Naive thymus-derived CD4-positive, alpha-beta T cell (primary cell): ENCODE measurements around the gene CDC25B. TPM values are rescaled to one million over a fixed set of nuclear protein-coding genes. Genes with fewer than 3 reads are reported as not detected.
A peak's percentile ranks its signal among the peaks of the same experiment; 100 is the strongest.
"Not testable (repeated sequence)": the region's sequence is repeated elsewhere in the genome, so short reads cannot be mapped to it uniquely, and the experiment has no call there.

Source experiments
- ATAC-seq: fragments of 150-1000 bp; cut with Tn5 transposase; 2 replicates; pipeline ENCODE4 v1.10.0; 2021; ENCODE audit warnings: mild to moderate bottlenecking, moderate library complexity
- CTCF ChIA-PET: fragments of 350-600 bp; sonication (Branson Sonifier 250); formaldehyde crosslinking; loops from one replicate; lab custom pipeline; 2021; ENCODE audit warnings: antibody characterized with exemption; lab: Charles Lee
- POLR2A ChIA-PET: fragments of 350-600 bp; sonication (Branson Sonifier 250); formaldehyde crosslinking; loops from one replicate; lab custom pipeline; 2021; ENCODE audit warnings: antibody characterized with exemption, inconsistent platforms; lab: Charles Lee
- DNase-seq, 9 donors: peaks; one replicate each; pipeline versions ENCODE4 v3.0.0 to v3.0.0-alpha.2; 2020 to 2022; ENCODE audit warnings: mixed read lengths in 1 of 9
- H3K27ac ChIP-seq: one replicate; pipeline ENCODE4 v1.7.0; 2013; ENCODE audit warnings: mild to moderate bottlenecking, low read depth, low read length, moderate library complexity
- H3K27me3 ChIP-seq, 2 donors: one replicate each; pipeline ENCODE4 v1.7.0; 2013; ENCODE audit warnings: low read length in 2 of 2, mild to moderate bottlenecking in 2 of 2, moderate library complexity in 2 of 2; ENCODE audit not compliant: control insufficient read depth in 2 of 2, insufficient read depth in 2 of 2
- H3K36me3 ChIP-seq, 3 experiments: 1 replicate in 2 of 3; 2 replicates in 1 of 3; pipeline ENCODE4 v1.7.0; 2013; ENCODE audit warnings: low read length in 3 of 3, mild to moderate bottlenecking in 3 of 3, moderate library complexity in 1 of 3; ENCODE audit not compliant: insufficient read depth in 3 of 3, control insufficient read depth in 2 of 3
- H3K4me1 ChIP-seq, 2 donors: one replicate each; pipeline ENCODE4 v1.7.0; 2013; ENCODE audit warnings: low read length in 2 of 2, mild to moderate bottlenecking in 2 of 2, moderate library complexity in 1 of 2; ENCODE audit not compliant: control insufficient read depth in 2 of 2, insufficient read depth in 2 of 2
- H3K4me3 ChIP-seq: 2 replicates; pipeline ENCODE4 v1.7.0; 2013; ENCODE audit warnings: mild to moderate bottlenecking, low read length
- H3K9me3 ChIP-seq, 3 experiments: 1 replicate in 2 of 3; 2 replicates in 1 of 3; pipeline ENCODE4 v1.7.0; 2013; ENCODE audit warnings: low read length in 3 of 3; ENCODE audit not compliant: control insufficient read depth in 2 of 3
- H3K27ac Mint-ChIP-seq, 9 donors: one replicate each; pipeline ENCODE4 v1.8.0; 2020 to 2022; ENCODE audit warnings: mixed read lengths in 9 of 9, mild to moderate bottlenecking in 8 of 9, moderate library complexity in 5 of 9, inconsistent platforms in 2 of 9
- H3K27me3 Mint-ChIP-seq, 5 donors: one replicate each; pipeline ENCODE4 v1.8.0; 2021 to 2022; ENCODE audit warnings: mixed read lengths in 5 of 5, mild to moderate bottlenecking in 1 of 5
- H3K36me3 Mint-ChIP-seq, 5 donors: one replicate each; pipeline ENCODE4 v1.8.0; 2020 to 2022; ENCODE audit warnings: mixed read lengths in 5 of 5, mild to moderate bottlenecking in 3 of 5, inconsistent platforms in 1 of 5
- H3K4me1 Mint-ChIP-seq, 7 donors: one replicate each; pipeline ENCODE4 v1.8.0; 2020 to 2022; ENCODE audit warnings: mixed read lengths in 7 of 7, mild to moderate bottlenecking in 3 of 7, inconsistent platforms in 1 of 7
- H3K4me3 Mint-ChIP-seq, 10 donors: one replicate each; pipeline ENCODE4 v1.8.0; 2020 to 2022; ENCODE audit warnings: mild to moderate bottlenecking in 10 of 10, mixed read lengths in 10 of 10, moderate library complexity in 6 of 10, inconsistent platforms in 2 of 10
- H3K9me3 Mint-ChIP-seq, 11 donors: one replicate each; pipeline ENCODE4 v1.8.0; 2020 to 2022; ENCODE audit warnings: mixed read lengths in 11 of 11, mild to moderate bottlenecking in 4 of 11, inconsistent platforms in 1 of 11, moderate library complexity in 1 of 11
- intact Hi-C, 2 donors: fragments of 100-400 bp; cut with micrococcal nuclease; formaldehyde crosslinking; loops; one replicate each; pipeline ENCODE4 v1.15.1; 2023
- polyA plus RNA-seq, 2 donors: library from polyadenylated mRNA; unstranded; fragments of 300-500 nt; fragmentation: Illumina TruSeq; gene quantifications; one replicate each; pipeline ENCODE4 v1.2.3, GENCODE V29; 2021
- total RNA-seq, 6 experiments: library from RNA in 5 of 6; stranded (reverse) in 5 of 6; gene quantifications; 1 replicate in 5 of 6; 2 replicates in 1 of 6; pipeline ENCODE4 v1.2.3 and lab custom pipeline; 2021 to 2026

The CDC25B gene
- total and polyA plus RNA-seq, 7 experiments from 2014 or later, result 37.0 to 392 (median 174) TPM

DNA sequence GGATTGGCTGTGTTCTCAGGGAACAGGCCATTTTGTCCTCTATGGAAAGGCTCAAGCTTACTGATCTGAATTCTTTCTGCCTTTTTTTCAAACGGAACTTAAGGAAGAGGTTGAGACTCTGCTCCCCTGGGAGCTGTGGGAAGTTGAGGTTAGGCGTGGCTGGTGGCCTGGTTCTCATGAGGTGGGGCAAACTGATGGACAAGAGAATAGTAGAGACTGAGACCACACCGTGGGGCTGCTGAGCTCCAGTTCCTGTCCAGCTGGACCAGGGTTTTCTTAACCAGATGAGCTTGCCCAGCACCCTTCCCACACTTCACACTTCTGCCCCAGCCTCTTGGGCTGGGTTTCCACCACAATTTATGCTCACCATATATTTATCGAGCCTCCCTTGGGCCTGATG, 30.3 kb downstream of the CDC25B start:
- intact Hi-C loops, result no loop called here
- no peak for ATAC-seq

DNA sequence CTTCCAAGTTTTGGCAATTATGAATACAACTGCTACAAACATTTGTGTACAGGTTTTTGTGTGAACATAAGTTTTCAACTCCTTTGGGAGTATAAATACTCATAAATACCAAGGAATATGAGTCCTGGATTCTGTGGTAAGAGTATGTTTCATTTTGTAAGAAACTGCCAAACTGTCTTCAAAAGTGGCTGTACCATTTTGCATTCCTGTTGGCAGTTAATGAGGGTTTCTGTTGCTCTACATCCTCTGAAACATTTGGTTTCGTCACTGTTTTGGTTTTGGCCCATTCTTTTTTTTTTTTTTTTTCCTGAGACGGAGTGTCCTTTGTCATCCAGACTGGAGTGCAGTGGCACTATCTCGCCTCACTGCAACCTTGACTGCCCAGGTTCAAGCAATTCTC, 32.7 kb downstream of the CDC25B start:
- DNase-seq, result no peak
- no peaks in the 10 kb centered on the region for H3K27me3 ChIP-seq
- H3K9me3 ChIP-seq, result no peaks in the 10 kb centered on the region
- Mint-ChIP-seq H3K9me3 (no peaks in the 10 kb centered on the region), H3K36me3 (peaks cover 0 to 21% (median 5%) of the 10 kb centered on the region in 5 donors), H3K27ac (no peak overlapping the region), H3K4me3 (no peak overlapping the region), H3K4me1 (peaks cover 0 to 4% (median 0%) of the 10 kb centered on the region in 7 donors), H3K27me3 (no peaks in the 10 kb centered on the region)
- H3K27ac ChIP-seq, result no peak overlapping the region
- ChIA-PET CTCF (no interaction called here), POLR2A (interaction anchor here (1.5 kb wide), 1 partner anchor 61 kb away, joined by 3 read pairs; the partner anchor contains the start of gene ADISSP)
- intact Hi-C loops, result no loop called here
- peaks cover 0 to 31% (median 6%) of the 10 kb centered on the region in 3 experiments for H3K36me3 ChIP-seq
- ATAC-seq, result no peak
- no peak overlapping the region for H3K4me3 ChIP-seq
- H3K4me1 ChIP-seq, result no peaks in the 10 kb centered on the region

More for the DNA sequence above, 30.3 kb downstream of the CDC25B start:
- Mint-ChIP-seq H3K27ac (peak overlapping the region in 3 of 9 donors; percentile 51 to 67 (median 61)), H3K36me3 (peaks cover 0 to 25% (median 8%) of the 10 kb centered on the region in 5 donors), H3K4me3 (no peak overlapping the region), H3K9me3 (peaks cover 0 to 1% (median 0%) of the 10 kb centered on the region in 11 donors), H3K4me1 (peaks cover 6 to 12% (median 7%) of the 10 kb centered on the region in 7 donors), H3K27me3 (no peaks in the 10 kb centered on the region)
- Histone ChIP-seq H3K36me3 (peaks cover 8 to 43% (median 14%) of the 10 kb centered on the region in 3 experiments), H3K4me1 (peaks cover 0 to 1% of the 10 kb centered on the region in 2 donors), H3K4me3 (no peak overlapping the region), H3K27me3 (no peaks in the 10 kb centered on the region), H3K27ac (no peak overlapping the region), H3K9me3 (no peaks in the 10 kb centered on the region)
- ChIA-PET POLR2A (interaction anchor here (0.6 to 1.0 kb wide), 4 partner anchors 11 to 50 kb away, joined by 3 to 7 read pairs (median 4); no protein-coding TSS in a partner anchor), CTCF (no interaction called here)
- no peak for DNase-seq

DNA sequence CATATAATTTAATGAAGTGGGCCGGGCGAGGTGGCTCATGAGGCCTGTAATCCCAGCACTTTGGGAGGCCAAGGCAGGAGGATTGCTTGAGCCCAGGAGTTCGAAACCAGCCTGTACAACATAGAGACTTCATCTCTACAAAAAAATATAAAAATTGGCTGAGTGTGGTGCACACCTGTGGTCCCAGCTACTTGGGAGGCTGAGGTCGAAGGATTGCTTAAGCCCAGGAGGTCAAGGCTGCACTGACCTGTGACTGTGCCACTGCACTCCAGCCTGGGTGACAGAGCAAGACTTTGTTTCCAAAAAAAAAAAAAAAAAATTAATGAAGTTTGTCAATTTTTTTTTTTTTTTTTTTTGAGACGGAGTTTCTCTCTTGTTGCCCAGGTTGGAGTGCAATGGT, 33.8 kb downstream of the CDC25B start:
- peaks cover 0 to 21% (median 5%) of the 10 kb centered on the region in 5 donors for H3K36me3 Mint-ChIP-seq
- H3K4me1 Mint-ChIP-seq, H3K4me3 Mint-ChIP-seq, CTCF ChIA-PET, H3K9me3 Mint-ChIP-seq, H3K27me3 ChIP-seq, H3K4me1 ChIP-seq, H3K27ac ChIP-seq, H3K9me3 ChIP-seq, intact Hi-C loops, H3K27me3 Mint-ChIP-seq, DNase-seq, ATAC-seq, H3K4me3 ChIP-seq, H3K27ac Mint-ChIP-seq: not testable (repeated sequence)
- peaks cover 0 to 20% (median 1%) of the 10 kb centered on the region in 3 experiments for H3K36me3 ChIP-seq
- POLR2A ChIA-PET, result interaction anchor here (1.5 kb wide), 1 partner anchor 62 kb away, joined by 3 read pairs; the partner anchor contains the start of gene ADISSP

DNA sequence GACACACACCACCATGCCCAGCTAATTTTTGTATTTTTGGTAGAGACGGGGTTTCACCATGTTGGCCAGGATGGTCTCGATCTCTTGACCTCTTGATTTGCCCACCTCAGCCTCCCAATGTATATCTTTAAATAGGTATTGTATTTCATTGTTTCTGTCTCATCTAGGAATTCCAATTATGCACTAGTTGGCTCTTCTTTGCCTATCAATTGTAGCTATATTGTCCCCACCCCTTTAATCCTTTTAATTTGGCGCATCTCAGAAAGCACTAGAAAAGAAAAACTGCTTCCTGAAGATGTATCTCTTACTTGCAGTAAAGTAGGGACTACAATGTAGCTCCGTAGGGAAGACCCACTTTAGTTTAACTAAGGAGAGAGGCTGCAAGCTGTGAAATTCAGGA, 40.0 kb downstream of the CDC25B start:
- Histone ChIP-seq H3K27ac (no peak overlapping the region), H3K4me1 (peaks cover 0 to 7% of the 10 kb centered on the region in 2 donors), H3K4me3 (no peak overlapping the region), H3K9me3 (no peaks in the 10 kb centered on the region), H3K36me3 (no peaks in the 10 kb centered on the region), H3K27me3 (no peaks in the 10 kb centered on the region)
- no peak for ATAC-seq
- Mint-ChIP-seq H3K27ac (no peak overlapping the region), H3K27me3 (no peaks in the 10 kb centered on the region), H3K4me3 (no peak overlapping the region), H3K9me3 (no peaks in the 10 kb centered on the region), H3K36me3 (peaks cover 0 to 15% (median 0%) of the 10 kb centered on the region in 5 donors), H3K4me1 (peaks cover 0 to 18% (median 10%) of the 10 kb centered on the region in 7 donors)
- CTCF ChIA-PET, result interaction anchor here (1.2 to 2.1 kb wide), 2 partner anchors 15 to 19 kb away, joined by 4 to 5 read pairs; partner anchors contain the start of gene AP5S1
- intact Hi-C loops, result no loop called here
- no peak for DNase-seq
- POLR2A ChIA-PET, result interaction anchor here (1.0 kb wide), 1 partner anchor 11 kb away, joined by 3 read pairs; the partner anchor contains the start of gene MAVS

DNA sequence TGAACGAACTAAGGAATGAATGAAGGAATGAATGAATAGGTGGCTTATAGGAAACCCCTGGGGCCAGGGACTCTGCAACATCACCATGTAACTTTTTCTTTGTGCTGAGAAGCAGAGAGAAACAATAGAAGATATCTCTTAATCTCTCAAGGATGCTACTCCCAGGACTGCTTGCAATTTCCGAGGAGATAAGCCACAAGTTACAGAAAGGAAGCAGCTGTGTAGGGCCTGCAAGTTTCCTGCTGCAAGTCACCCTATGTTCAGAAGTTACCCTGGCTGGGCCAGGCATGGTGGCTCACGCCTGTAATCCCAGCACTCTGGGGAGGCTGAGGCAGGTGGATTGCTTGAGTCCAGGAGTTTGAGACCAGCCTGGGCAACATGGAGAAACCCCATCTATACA, 43.2 kb downstream of the CDC25B start:
- ChIA-PET POLR2A (interaction anchor here (0.7 to 1.7 kb wide), 4 partner anchors 9 to 71 kb away, joined by 3 to 5 read pairs (median 4); partner anchors contain the start of gene ADISSP), CTCF (no interaction called here)
- intact Hi-C loops, result no loop called here
- ATAC-seq (no peak), DNase-seq (no peak)
- H3K27me3 Mint-ChIP-seq, result no peaks in the 10 kb centered on the region
- H3K27ac ChIP-seq, result no peak overlapping the region
- peaks cover 0 to 12% (median 0%) of the 10 kb centered on the region in 5 donors for H3K36me3 Mint-ChIP-seq
- no peaks in the 10 kb centered on the region for H3K9me3 Mint-ChIP-seq
- no peaks in the 10 kb centered on the region for H3K27me3 ChIP-seq
- peak overlapping the region in 2 of 10 donors; percentile 3 to 73 for H3K4me3 Mint-ChIP-seq
- peak overlapping the region in 5 of 9 donors; percentile 7 to 73 (median 34) for H3K27ac Mint-ChIP-seq
- no peak overlapping the region for H3K4me3 ChIP-seq
- peaks cover 0 to 7% of the 10 kb centered on the region in 2 donors for H3K4me1 ChIP-seq
- peaks cover 0 to 16% (median 10%) of the 10 kb centered on the region in 7 donors for H3K4me1 Mint-ChIP-seq
- H3K36me3 ChIP-seq, result no peaks in the 10 kb centered on the region
- H3K9me3 ChIP-seq, result no peaks in the 10 kb centered on the region

DNA sequence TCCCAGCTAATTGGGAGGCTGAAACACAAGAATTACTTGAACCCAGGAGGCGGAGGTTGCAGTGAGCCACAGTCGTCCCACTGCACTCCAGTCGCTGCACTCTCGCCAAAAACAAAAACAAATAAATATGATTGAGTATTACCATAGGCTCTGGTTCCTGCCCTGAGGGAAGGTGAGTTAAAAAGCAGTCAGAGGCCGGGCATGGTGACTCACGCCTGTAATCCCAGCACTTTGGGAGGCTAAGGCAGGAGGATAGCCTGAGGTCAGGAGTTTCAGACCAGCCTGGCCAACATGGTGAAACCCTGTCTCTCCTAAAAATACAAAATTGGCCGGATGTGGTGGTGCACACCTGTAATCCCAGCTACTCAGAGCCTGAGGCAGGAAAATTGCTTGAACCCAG, 44.1 kb downstream of the CDC25B start:
- H3K9me3 ChIP-seq, intact Hi-C loops, H3K27ac ChIP-seq, H3K36me3 ChIP-seq, H3K4me3 ChIP-seq, H3K27me3 ChIP-seq, ATAC-seq, H3K27ac Mint-ChIP-seq, CTCF ChIA-PET, DNase-seq, H3K4me3 Mint-ChIP-seq, H3K4me1 ChIP-seq, H3K9me3 Mint-ChIP-seq, H3K27me3 Mint-ChIP-seq: not testable (repeated sequence)
- POLR2A ChIA-PET, result interaction anchor here (1.0 kb wide), 1 partner anchor 8 kb away, joined by 5 read pairs; no protein-coding TSS in a partner anchor
- Mint-ChIP-seq H3K36me3 (peaks cover 0 to 12% (median 0%) of the 10 kb centered on the region in 5 donors), H3K4me1 (peaks cover 0 to 16% (median 10%) of the 10 kb centered on the region in 7 donors)
